HG03460 (cell line): ENCODE results near the gene S100A9.
"Not testable (repeated sequence)": the region's sequence is repeated elsewhere in the genome, so short reads cannot be mapped to it uniquely, and the experiment has no call there.

Experiments
- ATAC-seq: cut with Tn5 transposase; IDR thresholded peaks from one replicate; pipeline ENCODE4 v1.9.1; 2021; ENCODE audit not compliant: unreplicated experiment

S100A9 gene

DNA sequence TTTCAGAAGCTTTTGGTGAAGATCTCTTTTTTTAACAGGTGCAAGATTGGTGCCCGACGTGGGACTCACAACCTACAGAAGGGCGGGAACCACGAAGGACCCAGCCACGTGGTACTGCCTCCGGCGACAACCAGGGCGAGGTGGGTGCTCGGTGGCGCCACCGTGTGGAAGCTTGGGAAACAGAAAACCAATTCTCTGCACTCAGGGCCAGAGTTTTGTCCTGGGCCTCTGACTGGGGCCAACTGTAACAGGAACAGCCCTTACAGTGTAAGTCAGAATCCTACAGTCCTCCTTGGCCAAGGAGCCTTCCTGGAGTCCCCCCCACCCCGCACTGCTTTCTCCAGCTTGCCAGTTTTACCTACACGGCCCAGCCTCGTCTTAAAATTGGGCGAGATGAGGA is 47.1 kb downstream of the S100A9 start:
- ATAC-seq, result no peak

DNA sequence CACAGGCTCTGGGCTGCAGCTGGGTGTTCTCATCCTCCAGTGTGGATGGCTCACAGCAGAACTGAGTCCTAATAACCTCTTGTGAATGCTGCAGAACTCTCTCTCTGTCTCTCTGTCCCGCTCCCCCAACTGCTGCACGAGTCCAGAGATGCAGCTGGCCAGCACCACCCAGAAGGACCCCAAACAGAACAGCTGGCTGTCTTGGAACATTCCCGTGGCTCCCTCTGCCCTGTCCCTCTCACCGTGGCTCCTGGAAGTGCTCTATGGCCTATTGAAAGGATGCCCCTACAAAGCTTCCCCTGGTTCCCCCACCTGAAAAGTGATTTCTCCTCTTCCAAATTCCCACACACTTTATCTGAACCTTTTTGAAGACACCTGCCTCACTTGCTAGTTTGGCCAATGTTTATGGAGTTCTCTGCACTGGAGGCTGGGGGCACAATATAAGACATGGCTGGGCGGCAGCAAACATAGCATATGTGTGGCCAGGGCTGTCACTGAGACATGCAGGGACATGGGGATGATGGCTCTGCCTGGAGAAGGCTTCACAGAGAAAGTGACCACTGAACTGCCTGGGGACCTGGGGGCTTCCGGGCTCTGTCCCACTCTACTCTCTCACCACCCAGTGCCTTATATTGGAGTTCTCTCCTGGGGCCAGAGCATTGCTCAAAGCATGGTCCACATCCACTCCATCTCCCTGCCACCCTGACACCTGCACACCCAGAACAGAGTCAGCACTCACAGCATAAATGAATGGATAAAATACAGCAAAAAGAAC is 48.4 kb downstream of the S100A9 start:
- ATAC-seq, result not testable (repeated sequence)

DNA sequence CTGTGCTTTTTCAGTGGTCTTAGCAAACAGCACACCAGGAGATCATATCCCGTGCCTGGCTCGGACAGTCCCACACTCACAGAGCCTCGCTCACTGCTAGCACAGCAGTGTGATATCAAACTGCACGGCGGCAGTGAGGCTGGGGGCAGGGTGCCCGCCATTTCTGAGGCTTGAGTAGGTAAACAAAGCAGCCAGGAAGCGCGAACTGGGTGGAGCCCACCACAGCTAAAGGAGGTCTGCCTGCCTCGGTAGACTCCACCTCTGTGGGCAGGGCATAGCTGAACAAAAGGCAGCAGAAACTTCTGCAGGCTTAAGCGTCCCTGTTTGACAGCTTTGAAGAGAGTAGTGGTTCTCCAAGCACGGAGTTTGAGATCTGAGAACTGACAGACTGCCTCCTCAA is 49.6 kb downstream of the S100A9 start:
- not testable (repeated sequence) for ATAC-seq
